ENCODE results near the gene PCNX1.

GRCh38 chr14:71142375-71143038 lies 235.2 kb downstream of the PCNX1 start:
- TF ChIP-seq, protein P1, sequence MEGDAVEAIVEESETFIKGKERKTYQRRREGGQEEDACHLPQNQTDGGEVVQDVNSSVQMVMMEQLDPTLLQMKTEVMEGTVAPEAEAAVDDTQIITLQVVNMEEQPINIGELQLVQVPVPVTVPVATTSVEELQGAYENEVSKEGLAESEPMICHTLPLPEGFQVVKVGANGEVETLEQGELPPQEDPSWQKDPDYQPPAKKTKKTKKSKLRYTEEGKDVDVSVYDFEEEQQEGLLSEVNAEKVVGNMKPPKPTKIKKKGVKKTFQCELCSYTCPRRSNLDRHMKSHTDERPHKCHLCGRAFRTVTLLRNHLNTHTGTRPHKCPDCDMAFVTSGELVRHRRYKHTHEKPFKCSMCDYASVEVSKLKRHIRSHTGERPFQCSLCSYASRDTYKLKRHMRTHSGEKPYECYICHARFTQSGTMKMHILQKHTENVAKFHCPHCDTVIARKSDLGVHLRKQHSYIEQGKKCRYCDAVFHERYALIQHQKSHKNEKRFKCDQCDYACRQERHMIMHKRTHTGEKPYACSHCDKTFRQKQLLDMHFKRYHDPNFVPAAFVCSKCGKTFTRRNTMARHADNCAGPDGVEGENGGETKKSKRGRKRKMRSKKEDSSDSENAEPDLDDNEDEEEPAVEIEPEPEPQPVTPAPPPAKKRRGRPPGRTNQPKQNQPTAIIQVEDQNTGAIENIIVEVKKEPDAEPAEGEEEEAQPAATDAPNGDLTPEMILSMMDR (conservative IDR thresholded peaks at IDR 0.05; ENCODE audit: low read depth, low read length) = no peak
- TF ChIP-seq EZH2 (IDR thresholded peaks at IDR 0.05; ENCODE audit: low read length, unreplicated experiment) = no peak
